CD14-positive monocyte (primary cell): ENCODE measurements around the gene SMARCAD1. TPM values are rescaled to one million over a fixed set of nuclear protein-coding genes. Genes with fewer than 3 reads are reported as not detected.
A peak's percentile ranks its signal among the peaks of the same experiment; 100 is the strongest.

Source experiments
- DNase-seq, 3 donors: peaks; one replicate each; pipeline ENCODE4 v3.0.0-alpha.2; 2011 to 2022
- H2AFZ ChIP-seq: 2 replicates; pipeline ENCODE4 v1.6.0; 2012; ENCODE audit warnings: mild to moderate bottlenecking, low read depth, low read length, inconsistent platforms; ENCODE audit not compliant: insufficient read depth, poor library complexity, severe bottlenecking
- H3K27ac ChIP-seq, 2 donors: 1 replicate in 1 of 2; 2 replicates in 1 of 2; pipeline ENCODE4 v1.5.1; 2012 to 2013; ENCODE audit warnings: low read length in 2 of 2, control low read depth in 1 of 2, inconsistent platforms in 1 of 2, low read depth in 1 of 2, mild to moderate bottlenecking in 1 of 2
- H3K27me3 ChIP-seq, 2 donors: one replicate each; pipeline versions ENCODE4 v1.6.0 to v1.6.1; 2011 to 2013; ENCODE audit warnings: low read length in 2 of 2; ENCODE audit not compliant: control insufficient read depth in 2 of 2, insufficient read depth in 2 of 2
- H3K36me3 ChIP-seq, 2 donors: replicated peaks in 1 of 2; 1 replicate in 1 of 2; 2 replicates in 1 of 2; pipeline versions ENCODE4 v1.5.1 to v1.6.1; 2012 to 2013; ENCODE audit warnings: low read length in 2 of 2, control low read depth in 1 of 2, inconsistent platforms in 1 of 2, mild to moderate bottlenecking in 1 of 2; ENCODE audit not compliant: insufficient read depth in 2 of 2, control insufficient read depth in 1 of 2
- H3K4me1 ChIP-seq, 2 donors: 1 replicate in 1 of 2; 2 replicates in 1 of 2; pipeline versions ENCODE4 v1.5.1 to v1.6.1; 2012 to 2013; ENCODE audit warnings: low read length in 2 of 2, control low read depth in 1 of 2, inconsistent platforms in 1 of 2, mild to moderate bottlenecking in 1 of 2, moderate library complexity in 1 of 2; ENCODE audit not compliant: insufficient read depth in 2 of 2, control insufficient read depth in 1 of 2
- H3K4me2 ChIP-seq: replicated peaks from 2 replicates; pipeline ENCODE3; 2012; ENCODE audit warnings: low read length, moderate library complexity, mild to moderate bottlenecking; ENCODE audit not compliant: poor library complexity, severe bottlenecking; ENCODE audit errors: extremely low read depth
- H3K4me3 ChIP-seq, 3 experiments: fragments of 200-600 bp in 1 of 3; sonication (generic) in 1 of 3; replicated peaks in 1 of 3; 1 replicate in 2 of 3; 2 replicates in 1 of 3; pipeline ENCODE4 v1.5.1; 2011 to 2013; ENCODE audit warnings: low read length in 3 of 3, mild to moderate bottlenecking in 3 of 3, control low read depth in 2 of 3, low read depth in 2 of 3, inconsistent platforms in 1 of 3, moderate library complexity in 1 of 3
- H3K79me2 ChIP-seq: 2 replicates; pipeline ENCODE4 v1.6.0; 2012; ENCODE audit warnings: mild to moderate bottlenecking, control low read depth, inconsistent platforms, low read length, moderate library complexity; ENCODE audit not compliant: insufficient read depth
- H3K9ac ChIP-seq: 2 replicates; pipeline ENCODE4 v1.6.0; 2017; ENCODE audit warnings: low read length, mild to moderate bottlenecking; ENCODE audit not compliant: insufficient read depth, poor library complexity, severe bottlenecking
- H3K9me3 ChIP-seq, 2 donors: replicated peaks in 1 of 2; 1 replicate in 1 of 2; 2 replicates in 1 of 2; pipeline versions ENCODE4 v1.5.1 to v1.6.1; 2012 to 2013; ENCODE audit warnings: low read length in 2 of 2, control low read depth in 1 of 2; ENCODE audit not compliant: control insufficient read depth in 1 of 2, insufficient read depth in 1 of 2
- H4K20me1 ChIP-seq: 2 replicates; pipeline ENCODE4 v1.6.0; 2012; ENCODE audit warnings: mild to moderate bottlenecking, low read length, control low read depth, moderate library complexity; ENCODE audit not compliant: insufficient read depth
- H3K27ac Mint-ChIP-seq, 7 donors: one replicate each; pipeline ENCODE4 v1.8.0; 2020; ENCODE audit warnings: mild to moderate bottlenecking in 7 of 7, mixed read lengths in 7 of 7, moderate library complexity in 6 of 7, inconsistent platforms in 2 of 7
- H3K27me3 Mint-ChIP-seq, 3 donors: one replicate each; pipeline ENCODE4 v1.8.0; 2021 to 2022; ENCODE audit warnings: low read depth in 3 of 3, mild to moderate bottlenecking in 3 of 3, mixed read lengths in 3 of 3, moderate library complexity in 3 of 3, inconsistent platforms in 1 of 3
- H3K36me3 Mint-ChIP-seq, 2 donors: one replicate each; pipeline ENCODE4 v1.8.0; 2020; ENCODE audit warnings: mixed read lengths in 2 of 2, inconsistent platforms in 1 of 2, mild to moderate bottlenecking in 1 of 2
- H3K4me1 Mint-ChIP-seq: one replicate; pipeline ENCODE4 v1.8.0; 2020; ENCODE audit warnings: mild to moderate bottlenecking, mixed read lengths
- H3K4me3 Mint-ChIP-seq, 2 donors: one replicate each; pipeline ENCODE4 v1.8.0; 2020; ENCODE audit warnings: mild to moderate bottlenecking in 2 of 2, mixed read lengths in 2 of 2, moderate library complexity in 1 of 2
- H3K9me3 Mint-ChIP-seq, 7 donors: one replicate each; pipeline ENCODE4 v1.8.0; 2020 to 2022; ENCODE audit warnings: mixed read lengths in 7 of 7, mild to moderate bottlenecking in 6 of 7, moderate library complexity in 6 of 7, inconsistent platforms in 2 of 7
- CTCF ChIP-seq: fragments of 200-600 bp; IDR thresholded peaks from one replicate; pipeline ENCODE4 v1.8.0; 2022; ENCODE audit warnings: antibody characterized with exemption, mild to moderate bottlenecking
- WGBS: methylation state at CpG from one replicate; pipeline ENCODE4 v1.1.5; 2013; ENCODE audit warnings: missing lambda C conversion rate; ENCODE audit not compliant: insufficient coverage; 5-methylcytosine and 5-hydroxymethylcytosine counted together
- intact Hi-C, 2 donors: fragments of 100-400 bp; cut with micrococcal nuclease; formaldehyde crosslinking; loops; one replicate each; pipeline versions ENCODE4 v1.15.0 to v1.15.1; 2023
- polyA plus RNA-seq, 3 donors: library from polyadenylated mRNA; depleted of rRNA in 1 of 3; unstranded in 2 of 3; stranded (reverse) in 1 of 3; fragments of 300-500 nt in 2 of 3; fragments of >200 nt in 1 of 3; fragmentation: Illumina TruSeq in 2 of 3; gene quantifications; 1 replicate in 2 of 3; 2 replicates in 1 of 3; pipeline ENCODE4 v1.2.3, GENCODE V29; 2012 to 2021

The SMARCAD1 gene
- polyA plus RNA-seq, 3 donors = 4.9 to 7.0 (median 6.6) TPM

DNA sequence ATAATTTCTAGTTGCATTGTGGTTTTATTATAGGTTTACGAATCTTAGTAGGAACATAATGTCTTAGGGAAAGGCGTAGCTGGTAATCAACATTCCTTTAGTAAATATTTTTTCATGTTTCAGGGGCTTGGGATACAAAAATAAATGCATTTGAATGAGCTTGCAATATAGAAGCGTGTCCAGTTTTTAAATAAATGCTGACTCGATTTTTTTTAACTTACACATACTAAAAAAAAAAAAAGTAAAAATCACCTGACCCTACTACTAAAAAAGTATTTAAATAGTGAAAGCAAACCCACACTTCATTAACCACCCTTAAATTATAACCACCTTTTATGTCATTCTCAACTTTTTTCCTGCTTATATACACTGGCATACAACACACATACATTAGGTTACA is 29.6 kb downstream of the SMARCAD1 start:
- Histone ChIP-seq H2AFZ (no peak overlapping the region), H3K9ac (no peak overlapping the region), H3K4me2 (no peak overlapping the region), H3K79me2 (no peaks in the 10 kb centered on the region), H4K20me1 (no peaks in the 10 kb centered on the region), H3K9me3 (no peaks in the 10 kb centered on the region), H3K27me3 (no peaks in the 10 kb centered on the region), H3K4me1 (no peaks in the 10 kb centered on the region), H3K27ac (no peak overlapping the region), H3K36me3 (peaks cover 54 to 93% of the 10 kb centered on the region in 2 donors), H3K4me3 (no peak overlapping the region)
- intact Hi-C loops = no loop called here
- H3K9me3 Mint-ChIP-seq = no peaks in the 10 kb centered on the region
- H3K27me3 Mint-ChIP-seq = no peaks in the 10 kb centered on the region
- peaks cover 47 to 60% of the 10 kb centered on the region in 2 donors for H3K36me3 Mint-ChIP-seq
- no peak overlapping the region for H3K4me3 Mint-ChIP-seq
- DNase-seq = no peak
- no peak for TF ChIP-seq CTCF
- peaks cover 5% of the 10 kb centered on the region for H3K4me1 Mint-ChIP-seq
- no CpG with 5 or more reads among the region's 4 CpGs for WGBS
- H3K27ac Mint-ChIP-seq = no peak overlapping the region

DNA sequence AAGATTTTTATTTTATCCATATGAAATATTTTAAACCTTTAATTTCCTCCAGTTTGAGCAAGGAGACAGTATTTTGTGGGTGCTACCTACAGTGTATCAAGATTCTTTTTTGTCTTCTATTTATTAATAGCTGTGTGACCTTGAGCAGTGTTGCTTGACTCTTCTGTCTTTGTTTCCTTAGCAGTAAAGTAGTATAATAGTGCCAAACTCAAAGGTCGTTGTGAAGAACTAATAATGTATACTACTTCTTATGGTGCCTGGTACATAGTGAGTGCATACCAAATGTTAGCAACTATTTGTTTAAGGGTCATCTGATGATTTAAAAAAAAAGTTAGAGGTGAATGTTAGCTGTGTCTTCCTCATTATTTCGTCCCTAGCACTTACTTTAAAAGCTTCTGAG is 30.5 kb downstream of the SMARCAD1 start:
- peaks cover 53 to 63% of the 10 kb centered on the region in 2 donors for H3K36me3 Mint-ChIP-seq
- DNase-seq = no peak
- Histone ChIP-seq H3K9ac (no peak overlapping the region), H3K4me3 (no peak overlapping the region), H3K27ac (no peak overlapping the region), H2AFZ (no peak overlapping the region), H4K20me1 (no peaks in the 10 kb centered on the region), H3K9me3 (no peaks in the 10 kb centered on the region), H3K4me2 (no peak overlapping the region), H3K36me3 (peaks cover 60 to 97% of the 10 kb centered on the region in 2 donors), H3K4me1 (no peaks in the 10 kb centered on the region), H3K79me2 (no peaks in the 10 kb centered on the region), H3K27me3 (no peaks in the 10 kb centered on the region)
- no peaks in the 10 kb centered on the region for H3K27me3 Mint-ChIP-seq
- H3K4me1 Mint-ChIP-seq = peaks cover 4% of the 10 kb centered on the region
- WGBS = no CpG with 5 or more reads among the region's 2 CpGs
- no peak for TF ChIP-seq CTCF
- H3K4me3 Mint-ChIP-seq = no peak overlapping the region
- peak overlapping the region in 1 of 7 donors; percentile 30 for H3K27ac Mint-ChIP-seq
- no peaks in the 10 kb centered on the region for H3K9me3 Mint-ChIP-seq
- intact Hi-C loops = no loop called here
